Epithelial cell of proximal tubule (primary cell): ENCODE measurements around the gene GJC2. TPM values are rescaled to one million over a fixed set of nuclear protein-coding genes. Genes with fewer than 3 reads are reported as not detected.

Source experiments
- DNase-seq: peaks from one replicate; pipeline ENCODE4 v3.0.0-alpha.2; 2011; ENCODE audit warnings: low read depth
- H3K4me3 ChIP-seq: 2 replicates; pipeline ENCODE4 v1.5.1; 2011; ENCODE audit warnings: low read depth, mild to moderate bottlenecking, low read length
- total RNA-seq: library from RNA; depleted of rRNA; stranded (reverse); fragments of >200 nt; gene quantifications from 2 replicates; pipeline ENCODE4 v1.2.3, GENCODE V29; 2015
- TF ChIP-seq, protein P1 (sequence below): conservative IDR thresholded peaks from 2 replicates; pipeline ENCODE4 v1.5.1; 2012; ENCODE audit warnings: low read depth, mild to moderate bottlenecking, low read length

Gene GJC2
- total RNA-seq, 1 donor from 2014 or later: 0.69 TPM

DNA sequence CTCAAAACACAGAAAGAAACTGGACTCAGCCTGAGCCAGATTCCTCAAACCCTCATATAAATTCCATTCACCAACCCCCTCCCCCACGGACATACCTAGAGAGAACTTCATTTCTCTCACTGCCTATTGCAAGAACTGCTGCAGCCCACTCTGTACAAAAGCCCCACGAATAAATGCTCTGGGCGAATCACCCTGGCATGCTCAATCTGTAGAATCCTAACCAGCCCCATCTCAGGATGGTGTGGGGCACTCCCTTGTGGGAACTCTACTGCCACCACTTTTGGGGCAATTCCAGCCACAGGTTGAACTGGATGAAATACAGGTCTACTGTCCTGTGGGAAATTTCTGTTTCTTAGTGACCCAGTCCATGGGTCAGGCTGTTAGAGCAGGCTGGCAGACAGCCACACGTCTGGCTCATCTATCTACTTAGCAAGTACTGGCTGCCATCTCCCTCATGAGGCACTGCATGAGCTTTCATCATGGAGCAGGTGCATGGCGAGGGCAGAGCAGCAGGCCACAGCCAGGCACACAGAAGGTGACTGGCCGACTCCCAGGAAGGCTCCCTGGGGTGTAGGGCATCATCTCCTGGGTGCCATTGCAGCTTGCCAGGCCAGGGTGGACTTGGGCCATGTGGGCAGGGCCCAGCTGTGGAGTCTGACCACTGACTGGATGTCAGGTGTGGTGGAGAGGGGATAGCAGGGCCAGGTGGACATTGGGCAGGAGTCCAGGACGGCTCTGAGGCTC is 45.0 kb upstream of the GJC2 start:
- no peak for DNase-seq
- TF ChIP-seq, protein P1, sequence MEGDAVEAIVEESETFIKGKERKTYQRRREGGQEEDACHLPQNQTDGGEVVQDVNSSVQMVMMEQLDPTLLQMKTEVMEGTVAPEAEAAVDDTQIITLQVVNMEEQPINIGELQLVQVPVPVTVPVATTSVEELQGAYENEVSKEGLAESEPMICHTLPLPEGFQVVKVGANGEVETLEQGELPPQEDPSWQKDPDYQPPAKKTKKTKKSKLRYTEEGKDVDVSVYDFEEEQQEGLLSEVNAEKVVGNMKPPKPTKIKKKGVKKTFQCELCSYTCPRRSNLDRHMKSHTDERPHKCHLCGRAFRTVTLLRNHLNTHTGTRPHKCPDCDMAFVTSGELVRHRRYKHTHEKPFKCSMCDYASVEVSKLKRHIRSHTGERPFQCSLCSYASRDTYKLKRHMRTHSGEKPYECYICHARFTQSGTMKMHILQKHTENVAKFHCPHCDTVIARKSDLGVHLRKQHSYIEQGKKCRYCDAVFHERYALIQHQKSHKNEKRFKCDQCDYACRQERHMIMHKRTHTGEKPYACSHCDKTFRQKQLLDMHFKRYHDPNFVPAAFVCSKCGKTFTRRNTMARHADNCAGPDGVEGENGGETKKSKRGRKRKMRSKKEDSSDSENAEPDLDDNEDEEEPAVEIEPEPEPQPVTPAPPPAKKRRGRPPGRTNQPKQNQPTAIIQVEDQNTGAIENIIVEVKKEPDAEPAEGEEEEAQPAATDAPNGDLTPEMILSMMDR: no peak
- H3K4me3 ChIP-seq: no peak overlapping the region

DNA sequence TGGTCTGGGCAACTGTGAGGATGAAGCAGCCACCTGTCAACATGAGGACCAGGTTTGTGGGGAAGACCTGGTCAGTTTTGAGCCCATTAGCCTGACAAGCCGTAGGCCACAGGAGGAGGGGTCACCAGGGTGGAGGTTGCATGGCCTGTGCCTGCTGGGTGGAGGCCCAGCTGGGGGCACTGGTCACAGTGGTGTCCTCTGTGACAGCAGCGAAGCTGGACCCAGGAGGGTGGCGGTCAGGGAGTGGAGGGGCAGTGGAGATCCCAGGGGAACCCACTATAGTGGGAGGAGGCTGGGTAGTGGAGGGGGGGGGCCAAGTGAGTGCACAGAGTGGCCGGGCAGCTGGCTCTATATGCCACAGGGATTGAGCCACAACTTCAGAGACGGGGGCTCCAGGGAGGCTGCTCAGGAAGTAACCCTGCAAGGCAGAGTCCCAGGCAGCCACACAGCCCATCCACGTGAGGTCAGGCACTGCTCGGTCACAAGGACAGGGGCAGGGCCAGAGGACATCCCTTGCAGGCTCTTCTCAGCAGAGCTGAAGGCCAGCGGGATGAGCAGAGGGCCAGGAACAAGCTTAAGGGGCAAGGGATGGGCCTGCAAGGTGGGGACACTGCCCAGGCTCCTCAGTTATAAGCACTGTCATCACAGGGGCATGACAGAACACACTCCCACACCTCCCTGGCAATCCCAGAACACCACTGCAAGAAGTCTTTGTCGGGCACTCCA is 44.3 kb upstream of the GJC2 start:
- no peak overlapping the region for H3K4me3 ChIP-seq
- TF ChIP-seq, protein P1: no peak

DNA sequence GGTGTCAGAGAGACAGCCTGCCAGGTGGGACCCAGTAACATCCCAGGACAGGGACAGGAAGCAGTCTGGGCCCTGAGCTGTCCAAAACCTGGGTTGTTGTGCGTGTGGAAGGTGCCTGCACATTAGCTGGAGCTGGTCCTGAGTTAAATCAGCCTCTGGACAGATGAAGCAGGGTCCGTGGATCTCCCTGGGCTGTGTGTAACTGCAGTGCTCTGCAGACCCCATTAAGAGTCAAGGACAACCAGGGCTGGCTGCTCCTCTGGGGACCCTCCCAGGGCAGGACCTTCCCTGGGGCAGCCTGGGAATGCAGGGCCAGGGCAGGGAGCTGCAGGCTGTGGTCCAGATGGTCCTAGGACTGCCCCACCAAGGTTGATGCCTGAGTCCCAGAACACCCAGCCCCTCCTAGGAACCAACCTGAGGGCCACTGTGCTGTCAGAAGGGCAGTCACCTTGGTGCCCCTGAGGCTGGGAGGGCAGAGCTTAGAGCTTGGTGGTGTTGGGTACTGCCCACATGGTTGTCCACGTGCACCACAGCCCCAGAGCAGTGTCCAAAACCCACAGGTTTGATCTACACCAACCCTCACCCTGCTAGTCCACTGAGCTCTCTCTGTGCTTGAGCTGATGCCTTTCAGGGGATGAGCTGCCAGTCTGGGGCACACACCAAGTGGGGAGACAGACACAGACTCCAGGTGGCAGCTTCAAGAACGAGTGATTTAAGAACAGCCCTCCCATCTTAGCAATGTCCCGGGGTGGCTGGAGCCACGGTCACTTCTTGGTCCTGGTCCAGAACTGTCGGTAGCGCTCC is 43.5 kb upstream of the GJC2 start:
- H3K4me3 ChIP-seq: no peak overlapping the region
- no peak for DNase-seq
- TF ChIP-seq, protein P1: no peak

More for the DNA sequence above, 44.3 kb upstream of the GJC2 start:
- no peak for DNase-seq

DNA sequence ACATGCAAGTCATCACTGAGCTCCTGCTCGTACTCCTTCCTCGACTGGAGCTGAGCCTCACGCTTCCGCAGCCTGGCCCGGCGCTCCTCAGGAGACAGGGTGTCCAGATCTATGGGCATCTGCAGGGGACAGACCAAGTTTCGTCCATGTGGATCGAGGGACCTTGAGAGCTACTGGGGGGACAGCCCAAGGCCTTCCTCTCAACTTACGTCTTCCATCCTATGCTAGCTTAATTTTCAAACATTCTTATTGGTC is 43.0 kb upstream of the GJC2 start:
- TF ChIP-seq, protein P1: no peak
- no peak overlapping the region for H3K4me3 ChIP-seq

DNA sequence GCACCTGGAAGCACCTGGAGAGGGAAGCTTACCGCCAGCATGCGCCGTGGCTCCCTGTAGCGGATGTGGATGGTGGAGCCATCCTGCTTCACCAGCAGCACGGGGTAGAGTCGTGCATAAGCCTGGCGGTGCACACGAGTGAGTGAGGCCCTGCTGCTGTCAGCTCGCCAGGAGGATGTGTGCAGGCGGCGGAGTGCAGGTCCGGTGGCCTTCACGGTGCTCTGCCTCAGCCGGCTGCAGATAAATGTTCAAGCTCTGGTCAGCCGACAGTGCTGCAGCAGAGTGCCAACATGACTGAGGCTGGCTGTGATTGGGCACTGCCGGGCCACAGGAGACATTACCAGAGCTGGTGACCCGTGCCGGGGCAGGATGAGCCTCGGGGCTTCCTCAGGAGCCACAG is 42.1 kb upstream of the GJC2 start:
- H3K4me3 ChIP-seq: no peak overlapping the region
- TF ChIP-seq, protein P1: no peak
- no peak for DNase-seq

More for the DNA sequence above, 43.0 kb upstream of the GJC2 start:
- no peak for DNase-seq

DNA sequence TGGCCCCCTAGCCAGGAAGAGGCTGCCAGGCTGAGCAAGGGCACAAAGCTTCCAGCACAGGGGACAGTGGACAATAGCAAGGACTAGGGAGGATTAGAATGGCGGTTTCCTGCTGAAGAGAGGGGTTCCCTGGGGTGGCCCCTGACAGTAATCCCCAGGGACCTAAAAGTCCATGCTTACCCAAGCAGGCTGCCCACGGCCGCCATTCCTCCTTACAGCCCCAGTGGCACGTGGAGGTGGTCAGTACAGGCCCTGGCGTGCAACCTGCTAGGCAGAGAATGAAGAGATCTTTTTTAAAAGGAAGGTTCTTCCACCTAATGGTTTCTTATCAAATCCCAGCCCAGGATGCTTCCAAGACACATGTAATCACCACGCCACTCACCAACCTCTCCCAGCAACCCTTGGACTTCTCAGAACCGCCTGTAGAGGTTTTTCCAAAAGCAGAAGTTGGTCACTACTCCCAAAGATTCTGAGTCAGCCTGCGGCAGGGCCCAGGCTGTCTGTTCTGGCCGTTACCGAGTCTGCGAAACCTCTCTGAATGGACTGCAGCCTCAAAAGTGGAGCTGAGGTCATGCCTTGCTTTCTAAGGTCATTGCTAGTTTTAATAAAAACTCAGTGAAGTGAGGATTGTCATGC is 41.6 kb upstream of the GJC2 start:
- peak overlapping the region; percentile 100 for H3K4me3 ChIP-seq
- DNase-seq: no peak
- TF ChIP-seq, protein P1: no peak
